ENCODE results near the gene EPS8. TPM values are rescaled to one million over a fixed set of nuclear protein-coding genes. Genes with fewer than 3 reads are reported as not detected.

EPS8 gene
- polyA plus RNA-seq, 1 of the 3 experiments (the other 2 are of a cell fraction), result 19.8 TPM

DNA sequence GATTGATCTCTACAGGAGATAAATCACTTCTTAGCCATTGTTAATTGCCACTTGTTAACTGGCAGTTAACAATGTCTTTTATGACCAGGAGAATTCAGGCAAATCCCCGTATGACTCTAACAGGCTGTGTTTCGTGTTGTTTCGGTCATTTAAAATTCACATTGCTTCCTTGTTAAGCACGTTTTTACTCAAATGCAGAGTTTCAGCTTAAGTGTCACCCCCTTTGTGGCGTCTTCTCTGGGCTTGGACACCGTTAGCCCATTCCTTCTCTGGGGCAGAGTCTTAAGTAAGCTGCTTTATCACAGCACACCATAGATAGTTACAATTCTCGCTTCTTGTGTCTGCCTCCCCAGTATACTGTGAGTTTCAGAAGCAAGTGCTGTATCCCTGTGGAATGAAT, 205.4 kb downstream of the EPS8 start:
- Histone ChIP-seq H2AFZ (ENCODE audit: low read depth) (no peak overlapping the region), H3F3A (replicated peaks; ENCODE audit: insufficient read depth) (no peaks in the 10 kb centered on the region), H3K9me2 (no peaks in the 10 kb centered on the region), H4K20me1 (ENCODE audit: insufficient read depth) (no peaks in the 10 kb centered on the region), H3K4me2 (no peak overlapping the region), H3K27me3 (ENCODE audit: insufficient read depth) (no peaks in the 10 kb centered on the region), H3K79me2 (ENCODE audit: insufficient read depth) (no peaks in the 10 kb centered on the region), H3K27ac (ENCODE audit: low read depth in 2 of 2, low read length in 1 of 2) (no peak overlapping the region), H3K36me3 (replicated peaks in 1 of 2; ENCODE audit: control insufficient read depth in 1 of 2, insufficient read depth in 2 of 2, low read length in 1 of 2) (no peaks in the 10 kb centered on the region), H3K4me3 (ENCODE audit: low read depth in 2 of 2, low read length in 1 of 2) (no peak overlapping the region), H3K4me1 (ENCODE audit: control insufficient read depth in 1 of 2, insufficient read depth in 2 of 2, low read depth in 1 of 2, low read length in 1 of 2) (no peaks in the 10 kb centered on the region), H3K9me3 (no peaks in the 10 kb centered on the region), H3K9ac (no peak overlapping the region)
- CTCF ChIA-PET, result interaction anchor here (1.0 to 3.7 kb wide), 8 partner anchors 11 to 353 kb away, joined by 3 to 25 read pairs (median 5); no protein-coding TSS in a partner anchor
- no peak for DNase-seq
- WGBS (ENCODE audit: low lambda C conversion rate), result 75% methylated on average over 7 of the region's 7 CpGs
- no peak for TF ChIP-seq EP300 (IDR thresholded peaks at IDR 0.05; ENCODE audit: borderline replicate concordance in 1 of 2, low read depth in 1 of 2, low read length in 1 of 2)
- no peak for TF ChIP-seq ELF1 (IDR thresholded peaks at IDR 0.05)
- TF ChIP-seq, protein P1, sequence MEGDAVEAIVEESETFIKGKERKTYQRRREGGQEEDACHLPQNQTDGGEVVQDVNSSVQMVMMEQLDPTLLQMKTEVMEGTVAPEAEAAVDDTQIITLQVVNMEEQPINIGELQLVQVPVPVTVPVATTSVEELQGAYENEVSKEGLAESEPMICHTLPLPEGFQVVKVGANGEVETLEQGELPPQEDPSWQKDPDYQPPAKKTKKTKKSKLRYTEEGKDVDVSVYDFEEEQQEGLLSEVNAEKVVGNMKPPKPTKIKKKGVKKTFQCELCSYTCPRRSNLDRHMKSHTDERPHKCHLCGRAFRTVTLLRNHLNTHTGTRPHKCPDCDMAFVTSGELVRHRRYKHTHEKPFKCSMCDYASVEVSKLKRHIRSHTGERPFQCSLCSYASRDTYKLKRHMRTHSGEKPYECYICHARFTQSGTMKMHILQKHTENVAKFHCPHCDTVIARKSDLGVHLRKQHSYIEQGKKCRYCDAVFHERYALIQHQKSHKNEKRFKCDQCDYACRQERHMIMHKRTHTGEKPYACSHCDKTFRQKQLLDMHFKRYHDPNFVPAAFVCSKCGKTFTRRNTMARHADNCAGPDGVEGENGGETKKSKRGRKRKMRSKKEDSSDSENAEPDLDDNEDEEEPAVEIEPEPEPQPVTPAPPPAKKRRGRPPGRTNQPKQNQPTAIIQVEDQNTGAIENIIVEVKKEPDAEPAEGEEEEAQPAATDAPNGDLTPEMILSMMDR (IDR thresholded peaks at IDR 0.05), result no peak
- TF ChIP-seq RXRA (IDR thresholded peaks at IDR 0.05; ENCODE audit: borderline replicate concordance, low read depth), result no peak
- no peak for TF ChIP-seq JUND (IDR thresholded peaks at IDR 0.05)
- no peak for TF ChIP-seq RFX5 (IDR thresholded peaks at IDR 0.05; ENCODE audit: low read length)
- TF ChIP-seq, protein P2, sequence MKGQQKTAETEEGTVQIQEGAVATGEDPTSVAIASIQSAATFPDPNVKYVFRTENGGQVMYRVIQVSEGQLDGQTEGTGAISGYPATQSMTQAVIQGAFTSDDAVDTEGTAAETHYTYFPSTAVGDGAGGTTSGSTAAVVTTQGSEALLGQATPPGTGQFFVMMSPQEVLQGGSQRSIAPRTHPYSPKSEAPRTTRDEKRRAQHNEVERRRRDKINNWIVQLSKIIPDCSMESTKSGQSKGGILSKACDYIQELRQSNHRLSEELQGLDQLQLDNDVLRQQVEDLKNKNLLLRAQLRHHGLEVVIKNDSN (IDR thresholded peaks at IDR 0.05; ENCODE audit: borderline replicate concordance, low read depth), result no peak
- no peak for TF ChIP-seq GABPA (IDR thresholded peaks at IDR 0.05; ENCODE audit: low read depth)
- TF ChIP-seq YY1 (IDR thresholded peaks at IDR 0.05; ENCODE audit: low read depth), result no peak
- no peak for TF ChIP-seq TCF12 (IDR thresholded peaks at IDR 0.05)
- no peak for TF ChIP-seq GATA2 (CRISPR knock-in tag; IDR thresholded peaks at IDR 0.05)
- TF ChIP-seq, protein P3, sequence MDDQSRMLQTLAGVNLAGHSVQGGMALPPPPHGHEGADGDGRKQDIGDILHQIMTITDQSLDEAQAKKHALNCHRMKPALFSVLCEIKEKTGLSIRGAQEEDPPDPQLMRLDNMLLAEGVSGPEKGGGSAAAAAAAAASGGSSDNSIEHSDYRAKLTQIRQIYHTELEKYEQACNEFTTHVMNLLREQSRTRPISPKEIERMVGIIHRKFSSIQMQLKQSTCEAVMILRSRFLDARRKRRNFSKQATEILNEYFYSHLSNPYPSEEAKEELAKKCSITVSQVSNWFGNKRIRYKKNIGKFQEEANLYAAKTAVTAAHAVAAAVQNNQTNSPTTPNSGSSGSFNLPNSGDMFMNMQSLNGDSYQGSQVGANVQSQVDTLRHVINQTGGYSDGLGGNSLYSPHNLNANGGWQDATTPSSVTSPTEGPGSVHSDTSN (IDR thresholded peaks at IDR 0.05), result no peak
- no peak for TF ChIP-seq NRF1 (IDR thresholded peaks at IDR 0.05; ENCODE audit: low read depth, low read length)
- TF ChIP-seq MXI1 (IDR thresholded peaks at IDR 0.05; ENCODE audit: low read depth, low read length), result no peak
- no peak for TF ChIP-seq SIN3A (IDR thresholded peaks at IDR 0.05; ENCODE audit: borderline replicate concordance, low read depth, low read length)
- TF ChIP-seq EZH2phosphoT487 (IDR thresholded peaks at IDR 0.05; ENCODE audit: borderline replicate concordance, low read depth), result no peak
- TF ChIP-seq TAF1 (IDR thresholded peaks at IDR 0.05; ENCODE audit: borderline replicate concordance, low read depth, low read length), result no peak
- no peak for TF ChIP-seq FOSL2 (IDR thresholded peaks at IDR 0.05; ENCODE audit: borderline replicate concordance, low read depth)
- TF ChIP-seq TEAD4 (IDR thresholded peaks at IDR 0.05; ENCODE audit: borderline replicate concordance, insufficient read depth), result no peak
- no peak for TF ChIP-seq POLR2AphosphoS5 (IDR thresholded peaks at IDR 0.05; ENCODE audit: low read depth, low read length)
- POLR2A ChIA-PET, result no interaction called here

All from SK-N-SH (cell line).